Measurements from ENCODE around the gene RAPGEF6. TPM values are rescaled to one million over a fixed set of nuclear protein-coding genes. Genes with fewer than 3 reads are reported as not detected.
"Not testable (repeated sequence)": the region's sequence is repeated elsewhere in the genome, so short reads cannot be mapped to it uniquely, and the experiment has no call there.

Gene RAPGEF6
- polyA plus RNA-seq, 3 donors = 13.5 to 19.1 (median 16.5) TPM

DNA sequence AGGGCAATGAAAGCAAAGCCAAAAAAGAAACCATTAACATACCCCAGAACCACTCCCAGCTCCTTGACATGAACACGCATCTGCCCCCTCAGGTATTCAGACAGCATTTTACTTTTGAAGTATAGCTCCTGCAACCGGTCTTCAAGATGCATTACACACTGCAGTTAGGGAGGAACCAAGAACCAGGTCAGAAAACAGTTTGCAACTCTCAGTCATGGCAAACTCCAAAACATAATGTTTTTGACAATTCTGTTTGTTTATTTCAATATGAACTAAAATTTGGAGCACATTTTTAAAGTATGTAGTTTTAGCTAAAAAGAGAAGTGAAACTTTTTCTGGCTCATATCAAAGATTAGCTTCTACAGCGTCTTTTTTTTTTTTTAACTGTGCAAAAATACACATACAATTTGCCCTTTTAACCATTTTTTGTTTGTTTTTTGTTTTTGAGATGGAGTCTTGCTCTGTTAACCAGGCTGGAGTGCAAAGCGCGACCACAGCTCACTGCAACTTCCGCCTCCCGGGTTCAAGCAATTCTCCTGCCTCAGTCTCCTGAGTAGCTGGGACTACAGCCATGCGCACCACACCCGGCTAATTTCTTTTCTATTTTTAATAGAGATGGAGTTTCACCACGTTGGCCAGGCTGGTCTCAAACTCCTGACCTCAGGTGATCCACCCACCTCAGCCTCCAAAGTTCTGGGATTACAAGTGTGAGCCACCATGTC lies 12.2 kb upstream of the RAPGEF6 start:
- no peak for DNase-seq (ENCODE audit: extremely low read depth in 1 of 11, low read depth in 9 of 11, low spot score in 4 of 11)

DNA sequence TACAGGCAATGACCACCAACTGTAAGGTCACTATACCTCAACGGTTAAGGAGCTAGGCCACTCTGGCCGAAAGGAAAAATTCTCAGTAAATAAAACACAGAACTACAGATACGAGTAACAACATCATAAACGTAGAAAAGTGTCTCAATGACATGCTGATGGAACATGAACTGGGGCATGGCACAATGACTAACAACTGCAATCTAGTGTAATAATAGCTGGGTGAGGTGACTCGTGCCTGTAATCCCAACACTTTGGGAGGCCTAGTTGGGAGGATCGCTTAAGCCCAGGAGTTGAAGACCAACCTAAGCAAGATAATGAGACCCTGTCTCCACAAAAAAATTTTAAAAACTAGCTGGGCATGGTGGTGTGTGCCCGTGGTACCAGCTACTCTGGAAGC lies 9.8 kb upstream of the RAPGEF6 start:
- DNase-seq (ENCODE audit: extremely low read depth in 1 of 11, low read depth in 9 of 11, low spot score in 4 of 11) = no peak

DNA sequence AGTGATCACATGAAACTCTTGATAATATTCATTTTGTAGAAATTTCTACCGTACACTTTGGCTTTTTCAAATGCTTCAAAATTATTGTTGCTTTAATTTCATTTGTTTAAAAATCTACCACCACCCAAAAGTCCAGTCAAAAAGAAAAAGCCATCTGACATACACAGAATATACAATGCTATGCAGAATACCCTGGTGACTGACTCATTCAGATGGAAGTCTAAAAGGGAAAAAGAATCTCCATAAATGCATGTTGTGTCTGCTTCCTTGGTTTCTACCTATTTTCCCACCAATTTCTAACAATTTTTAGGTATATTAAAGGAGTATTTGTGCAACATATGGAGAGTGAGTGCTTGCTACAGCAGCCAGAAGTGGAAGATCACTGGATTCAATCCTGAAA lies 9.3 kb upstream of the RAPGEF6 start:
- no peak for DNase-seq (ENCODE audit: extremely low read depth in 1 of 11, low read depth in 9 of 11, low spot score in 4 of 11)

DNA sequence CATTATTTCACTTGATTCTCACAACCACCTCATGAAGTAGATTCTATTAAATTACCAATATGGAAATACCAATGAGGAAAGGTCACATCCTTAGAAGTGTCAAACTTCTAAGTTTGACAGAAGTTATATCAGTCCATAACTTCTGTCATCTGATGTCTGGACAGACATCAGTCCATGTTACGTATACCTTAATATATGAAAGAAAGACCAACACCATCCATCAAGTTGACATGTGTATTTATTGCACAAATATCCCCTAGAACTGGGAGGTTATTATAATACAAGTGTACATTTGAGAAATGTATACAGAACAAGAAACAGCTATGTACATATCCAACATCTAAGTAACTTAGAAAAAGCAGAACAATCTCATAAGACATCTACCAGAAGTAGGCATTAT lies 6.5 kb upstream of the RAPGEF6 start:
- DNase-seq (ENCODE audit: extremely low read depth in 1 of 11, low read depth in 9 of 11, low spot score in 4 of 11) = no peak

DNA sequence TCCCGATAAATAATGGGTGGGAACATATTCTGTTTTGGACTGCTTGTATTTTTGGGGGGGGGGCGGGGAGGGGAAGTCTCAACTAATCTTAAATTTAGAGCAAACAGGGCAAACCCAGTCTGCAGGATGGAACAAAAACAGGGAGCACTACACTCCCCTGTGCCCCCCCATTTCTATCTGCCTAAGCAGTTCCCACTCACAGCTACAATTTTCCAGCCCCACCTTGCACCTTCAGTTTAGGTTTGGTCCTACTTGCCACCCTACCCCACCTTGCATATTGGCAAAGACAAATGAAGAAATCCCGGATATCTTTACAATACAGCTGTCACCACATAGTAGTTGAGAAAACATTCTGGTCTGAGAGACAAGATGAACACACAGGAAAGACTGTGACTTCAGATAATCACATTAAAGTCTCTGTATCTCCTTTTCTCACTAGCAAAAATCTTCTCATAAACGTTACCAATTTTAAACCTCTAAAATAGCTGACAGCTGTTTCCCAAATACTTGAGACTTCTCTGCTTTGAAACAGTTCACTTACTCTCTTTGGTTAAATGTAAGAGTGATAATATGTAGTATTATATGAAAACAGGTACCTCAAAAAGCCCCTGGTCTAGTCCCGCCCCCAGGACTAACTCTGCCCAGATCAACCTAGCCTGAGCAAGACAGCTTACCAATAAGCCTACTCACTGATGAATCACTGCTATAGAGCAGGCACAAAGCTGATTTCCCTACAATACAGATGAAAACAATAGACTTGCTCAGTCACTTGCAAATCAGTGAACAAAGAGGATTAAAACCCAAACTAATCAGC lies 5.2 kb upstream of the RAPGEF6 start:
- DNase-seq (ENCODE audit: extremely low read depth in 1 of 11, low read depth in 9 of 11, low spot score in 4 of 11) = no peak

DNA sequence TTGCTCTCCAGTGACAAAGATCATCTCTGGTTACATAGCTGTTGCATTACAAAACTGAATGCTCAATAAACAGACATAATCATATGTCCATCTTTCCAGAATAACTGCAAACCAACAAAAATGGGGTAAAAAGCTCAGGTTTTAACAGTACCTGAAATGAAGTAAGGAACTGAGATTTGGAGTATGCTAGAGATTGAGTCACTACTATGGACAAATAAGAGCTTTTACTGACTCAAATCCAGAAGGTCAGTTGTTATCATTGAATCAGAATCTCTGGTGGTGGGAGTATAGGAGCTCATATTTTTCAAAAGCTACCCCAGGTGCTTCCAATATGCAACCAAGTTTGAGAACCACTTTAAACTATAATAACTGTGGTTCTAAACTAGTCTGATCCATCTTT lies 4.1 kb upstream of the RAPGEF6 start:
- no peak for DNase-seq (ENCODE audit: extremely low read depth in 1 of 11, low read depth in 9 of 11, low spot score in 4 of 11)

DNA sequence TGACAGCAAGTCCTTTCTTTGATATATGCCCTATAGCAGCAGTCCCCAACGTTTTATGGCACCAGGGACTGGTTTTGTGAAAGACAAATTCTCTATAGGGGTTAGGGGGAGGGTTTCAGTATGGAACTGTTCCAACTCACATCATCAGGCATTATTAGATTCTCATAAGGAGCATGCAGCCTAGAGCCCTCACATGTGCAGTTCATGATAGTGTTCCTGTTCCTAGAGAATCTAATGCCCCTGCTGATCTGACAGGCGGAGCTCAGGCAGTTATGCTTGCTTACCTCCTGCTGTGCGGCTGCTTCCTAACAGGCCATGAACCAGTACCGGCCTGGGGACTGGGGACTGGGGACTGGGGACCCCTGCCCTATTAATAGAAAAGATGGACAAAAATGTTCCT lies 2.7 kb upstream of the RAPGEF6 start:
- DNase-seq (ENCODE audit: extremely low read depth in 1 of 11, low read depth in 9 of 11, low spot score in 4 of 11) = no peak

DNA sequence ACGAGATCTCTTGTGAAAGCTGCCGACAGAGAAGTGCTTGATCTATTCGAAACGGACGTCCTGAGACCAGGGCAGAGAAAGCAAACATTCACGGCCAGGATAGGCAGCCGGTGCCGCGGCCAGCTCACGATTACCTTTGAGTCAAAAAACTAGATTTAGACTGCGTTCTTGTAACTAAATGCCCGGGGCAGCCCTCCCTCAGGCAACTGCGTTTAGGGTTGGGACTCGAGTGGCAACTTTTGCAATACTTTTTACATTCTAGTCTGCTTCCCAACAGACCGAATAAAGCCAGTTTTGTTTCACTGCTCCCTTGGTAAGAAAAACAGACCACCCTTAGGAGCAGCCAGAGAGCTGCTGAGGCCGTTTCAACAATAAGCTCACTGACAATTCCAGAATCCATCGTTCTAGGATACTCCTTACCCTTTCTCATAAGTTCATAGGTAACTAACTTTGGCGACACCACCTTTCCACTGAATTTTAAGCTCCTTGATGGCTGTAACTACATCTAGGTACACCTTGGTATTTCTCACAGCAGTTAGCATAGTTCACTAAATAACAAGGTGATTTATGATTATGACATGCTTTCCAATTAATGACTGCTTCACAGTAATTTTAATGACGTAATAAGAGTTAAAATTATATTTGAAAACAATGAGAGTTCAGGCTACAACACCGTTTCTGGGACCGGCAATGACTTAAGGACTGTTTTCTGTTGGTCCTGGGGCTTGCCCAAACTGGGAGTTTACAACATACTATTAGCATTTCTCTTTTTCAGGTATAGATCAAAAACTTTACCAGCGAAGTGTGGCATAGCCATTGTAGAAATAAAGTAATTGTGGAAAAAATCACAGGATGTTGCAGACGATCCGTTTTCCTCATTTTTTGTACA lies 899 bp upstream of the RAPGEF6 start:
- DNase-seq (ENCODE audit: extremely low read depth in 1 of 11, low read depth in 9 of 11, low spot score in 4 of 11) = peak in 9 of 11 donors; percentile 8 to 61 (median 24)

DNA sequence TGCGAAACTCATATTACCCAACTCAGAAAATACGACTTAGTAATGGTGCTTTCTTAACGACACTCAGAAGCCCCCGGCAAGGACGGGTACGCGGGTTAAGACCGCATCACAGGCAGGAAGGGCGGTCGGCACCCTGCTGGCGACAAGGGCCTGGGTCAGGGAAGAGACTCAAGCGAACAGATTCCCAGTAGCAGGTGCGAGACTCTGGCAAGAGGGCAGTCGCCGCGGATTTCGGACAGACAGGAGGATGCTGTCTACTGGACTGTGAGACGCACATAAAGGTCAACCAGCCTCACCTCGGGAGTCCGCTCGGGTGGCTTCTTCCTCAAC lies 398 bp downstream of the RAPGEF6 start:
- DNase-seq (ENCODE audit: extremely low read depth in 1 of 11, low read depth in 9 of 11, low spot score in 4 of 11) = peak in 7 of 11 donors; percentile 10 to 37 (median 26)

DNA sequence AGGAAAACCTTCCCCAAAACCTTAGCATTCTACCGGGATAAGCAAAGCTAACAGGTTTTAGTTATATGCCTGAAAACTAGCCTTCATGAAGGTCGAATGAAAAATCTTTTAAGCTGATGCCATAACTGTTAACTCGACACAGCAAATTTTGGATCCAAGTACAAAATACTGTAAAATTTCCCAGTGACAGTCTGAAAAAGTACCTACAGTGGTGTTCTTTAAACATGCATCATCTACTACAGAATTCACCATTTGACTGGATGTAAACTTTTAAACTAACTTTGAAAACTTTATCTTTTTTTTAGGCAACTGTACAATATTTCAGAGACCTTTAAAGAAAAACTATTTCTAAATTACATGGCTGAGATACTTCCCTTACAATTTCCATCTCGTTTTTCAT lies 791 bp downstream of the RAPGEF6 start:
- peak in 1 of 11 donors; percentile 7 for DNase-seq (ENCODE audit: extremely low read depth in 1 of 11, low read depth in 9 of 11, low spot score in 4 of 11)

DNA sequence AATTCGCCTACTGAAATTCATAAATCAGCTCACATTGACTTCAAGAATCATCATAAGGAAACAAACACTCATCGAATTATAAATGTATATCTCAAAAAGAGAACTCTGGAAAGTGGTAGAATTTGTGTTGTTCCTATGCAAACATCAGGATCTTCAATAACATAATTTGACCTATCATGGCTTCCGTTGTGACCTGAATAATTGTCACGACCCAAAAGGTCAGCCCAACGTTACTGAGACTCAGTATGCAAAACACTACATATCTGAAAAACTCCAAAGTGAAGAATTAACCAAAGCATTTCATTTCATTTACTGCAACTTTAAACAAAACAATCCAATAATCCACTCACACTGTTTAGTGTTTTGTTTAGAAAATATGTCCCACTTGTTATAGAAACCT lies 1.2 kb downstream of the RAPGEF6 start:
- DNase-seq (ENCODE audit: extremely low read depth in 1 of 11, low read depth in 9 of 11, low spot score in 4 of 11) = no peak

DNA sequence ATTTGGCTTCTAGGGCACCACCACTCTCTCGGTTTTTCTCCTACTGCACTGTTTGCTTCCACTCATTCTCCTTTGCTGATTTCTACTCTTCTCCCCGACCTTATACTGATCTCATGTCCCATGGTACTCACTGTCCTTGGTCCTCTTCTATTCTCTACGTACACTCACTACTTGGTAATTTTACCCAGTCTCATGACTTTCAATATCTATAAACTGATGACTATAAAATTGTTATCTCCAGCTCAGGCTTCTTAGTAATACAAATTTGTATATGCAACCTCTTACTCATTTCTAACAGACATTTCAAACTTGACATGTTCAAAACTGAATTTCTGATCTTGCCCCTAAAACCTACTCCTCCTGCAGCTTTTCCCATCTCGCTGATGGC lies 4.1 kb downstream of the RAPGEF6 start:
- no peak for DNase-seq (ENCODE audit: extremely low read depth in 1 of 11, low read depth in 9 of 11, low spot score in 4 of 11)

DNA sequence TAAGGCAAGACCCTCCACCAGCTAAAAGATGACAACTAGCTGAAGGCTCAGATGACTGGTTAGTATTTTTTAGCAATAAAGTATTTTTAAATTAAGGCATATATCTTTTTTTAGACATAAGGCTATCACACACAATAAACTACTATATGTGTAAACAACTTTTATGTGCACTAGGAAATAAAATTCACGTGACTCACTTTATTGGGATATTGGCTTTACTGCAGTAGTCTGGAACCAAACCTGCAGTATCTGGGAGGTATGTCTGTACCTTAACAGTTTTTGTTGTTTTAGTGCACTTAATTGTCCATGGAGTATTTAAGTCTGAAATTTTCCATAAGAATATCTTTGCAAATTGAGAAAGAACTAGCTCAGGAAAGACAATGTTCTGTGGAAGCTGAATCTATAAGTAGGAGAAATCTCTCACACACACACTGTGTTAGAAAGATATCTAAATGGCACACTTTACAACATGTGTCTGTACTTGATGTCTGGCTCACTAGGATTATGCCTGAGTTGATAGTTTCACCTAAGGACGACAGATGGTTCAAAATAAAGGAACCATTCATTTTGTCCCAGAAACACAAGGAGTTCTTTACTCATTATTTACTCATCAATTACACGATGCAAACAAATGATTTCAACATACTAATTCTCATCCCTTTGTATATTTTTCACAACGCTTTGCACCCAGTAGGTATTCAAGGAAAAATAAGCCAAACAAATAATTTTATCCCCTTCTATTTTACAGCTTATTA lies 4.6 kb downstream of the RAPGEF6 start:
- no peak for DNase-seq (ENCODE audit: extremely low read depth in 1 of 11, low read depth in 9 of 11, low spot score in 4 of 11)

DNA sequence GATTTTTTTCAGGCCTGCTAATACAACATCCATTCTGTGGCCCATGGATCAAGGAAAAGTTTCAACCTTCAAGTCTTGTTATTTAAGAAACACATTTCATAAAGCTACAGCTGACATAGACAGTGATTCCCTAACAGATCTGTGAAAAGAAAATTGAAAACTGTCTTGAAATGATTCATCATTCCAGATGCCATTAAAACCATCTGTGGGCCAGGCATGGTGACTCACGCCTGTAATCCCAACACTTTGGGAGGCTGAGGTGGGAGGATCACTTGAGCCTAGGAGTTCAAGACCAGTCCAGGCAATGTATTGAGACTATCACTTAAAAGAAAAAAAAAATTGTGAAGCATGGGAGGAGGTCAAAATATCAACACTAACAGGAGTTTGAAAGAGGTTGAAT lies 6.0 kb downstream of the RAPGEF6 start:
- DNase-seq (ENCODE audit: extremely low read depth in 1 of 11, low read depth in 9 of 11, low spot score in 4 of 11) = no peak

DNA sequence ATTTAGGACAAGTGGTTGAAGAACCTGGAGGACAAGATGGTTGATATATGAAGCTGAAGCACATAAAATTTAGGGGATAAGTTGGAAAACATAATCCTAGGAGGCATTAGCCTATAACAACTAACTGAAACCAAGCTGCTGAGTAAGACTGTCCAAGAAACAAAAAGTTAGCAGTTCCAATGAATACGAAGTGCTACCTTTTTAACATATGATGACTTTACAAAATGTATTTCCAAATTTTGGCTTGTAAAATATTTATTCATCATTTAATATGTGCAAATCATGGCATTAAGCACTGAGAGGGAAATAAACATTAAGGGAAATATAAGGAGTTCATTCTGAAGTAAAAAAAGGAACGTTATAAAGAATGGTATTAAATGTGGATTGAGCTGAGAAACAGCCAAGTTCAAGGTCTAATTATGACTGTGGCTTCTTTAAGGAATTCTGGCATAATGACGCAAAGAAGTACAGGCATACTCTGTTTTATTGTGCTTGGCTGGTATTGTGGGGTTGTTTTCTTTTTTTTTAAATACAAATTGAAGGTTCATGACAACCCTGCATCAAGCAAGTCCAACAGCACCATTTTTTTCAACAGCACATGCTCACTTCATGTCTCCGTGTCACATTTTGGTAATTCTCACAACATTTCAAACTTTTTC lies 7.7 kb downstream of the RAPGEF6 start:
- no peak for DNase-seq (ENCODE audit: extremely low read depth in 1 of 11, low read depth in 9 of 11, low spot score in 4 of 11)

DNA sequence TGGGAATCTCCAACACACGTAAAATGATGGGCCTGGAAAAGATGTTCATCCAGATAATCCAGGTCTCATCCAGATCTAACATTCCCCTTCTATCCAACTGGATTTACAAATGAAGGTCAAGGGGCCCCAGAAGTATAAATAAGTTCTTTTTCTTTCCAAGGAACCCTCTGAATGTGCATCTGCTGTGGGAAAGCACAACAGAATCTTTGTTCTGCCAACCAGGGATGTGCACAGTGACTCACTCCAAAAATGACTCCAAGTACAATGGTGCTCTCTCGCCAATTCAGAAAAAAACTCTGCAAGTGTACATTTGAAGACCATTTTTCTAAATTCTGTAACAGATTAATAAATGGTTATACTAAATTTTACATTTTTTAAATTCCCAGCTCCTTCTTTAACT lies 12.4 kb downstream of the RAPGEF6 start:
- DNase-seq (ENCODE audit: extremely low read depth in 1 of 11, low read depth in 9 of 11, low spot score in 4 of 11) = no peak

DNA sequence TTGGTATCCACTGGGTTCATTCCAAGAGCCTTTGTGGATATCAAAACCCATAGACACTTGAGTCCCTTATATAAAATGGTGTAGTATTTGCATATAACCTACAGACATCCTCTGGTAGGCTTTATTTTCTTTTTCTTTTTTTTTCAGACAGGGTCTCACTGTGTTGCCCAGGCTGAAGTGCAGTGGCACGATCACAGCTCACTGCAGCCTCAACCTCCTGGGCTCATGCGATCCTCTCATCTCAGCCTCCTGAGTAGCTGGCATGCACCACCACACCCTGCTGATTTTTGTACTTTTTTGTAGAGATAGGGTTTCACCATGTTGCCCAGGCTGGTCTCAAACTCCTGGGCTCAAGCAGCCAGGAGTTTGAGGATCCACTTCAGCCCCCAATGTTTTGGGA lies 13.9 kb downstream of the RAPGEF6 start:
- DNase-seq (ENCODE audit: extremely low read depth in 1 of 11, low read depth in 9 of 11, low spot score in 4 of 11) = not testable (repeated sequence)

DNA sequence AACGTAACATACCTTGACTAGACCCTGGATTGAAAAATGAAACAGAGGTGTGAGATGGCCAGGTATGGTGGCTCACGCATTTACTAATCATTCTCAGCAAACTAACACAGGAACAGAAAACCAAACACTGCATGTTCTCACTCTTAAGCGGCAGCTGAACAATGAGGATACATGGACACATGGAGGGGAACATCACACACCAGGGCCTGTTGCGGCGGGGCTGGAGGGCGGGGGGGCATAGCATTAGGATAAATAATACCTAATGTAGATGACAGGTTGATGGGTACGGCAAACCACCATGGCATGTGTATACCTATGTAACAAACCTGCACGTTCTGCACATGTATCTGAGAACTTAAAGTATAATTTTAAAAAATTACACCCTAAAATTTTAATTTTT lies 15.9 kb downstream of the RAPGEF6 start:
- DNase-seq (ENCODE audit: extremely low read depth in 1 of 11, low read depth in 9 of 11, low spot score in 4 of 11) = no peak
